Body of pancreas (tissue), 4 donors: ENCODE measurements around the gene ACTG2. TPM values are rescaled to one million over a fixed set of nuclear protein-coding genes. Genes with fewer than 3 reads are reported as not detected.
"Not testable (repeated sequence)": the region's sequence is repeated elsewhere in the genome, so short reads cannot be mapped to it uniquely, and the experiment has no call there.

ENCODE experiments used
- ATAC-seq: fragments of 150-250 bp; one replicate; pipeline ENCODE4 v1.9.1; 2016
- DNase-seq, 4 donors: peaks; one replicate each; pipeline ENCODE4 v3.0.0-alpha.2; 2019
- H3K27ac ChIP-seq, 4 donors: fragments of 200-600 bp; sonication (generic); 1 replicate in 3 of 4; 2 replicates in 1 of 4; pipeline versions ENCODE4 v1.5.1 to v1.6.1; 2016 to 2019; ENCODE audit warnings: mild to moderate bottlenecking in 1 of 4, mixed read lengths in 1 of 4, moderate library complexity in 1 of 4
- H3K27me3 ChIP-seq, 2 donors: fragments of 200-600 bp; sonication (generic); one replicate each; pipeline ENCODE4 v1.6.0; 2016; ENCODE audit warnings: mild to moderate bottlenecking in 1 of 2
- H3K36me3 ChIP-seq, 2 donors: fragments of 200-600 bp; sonication (generic); replicated peaks in 1 of 2; 2 replicates each; pipeline ENCODE4 v1.5.1; 2016; ENCODE audit warnings: low read depth in 2 of 2; ENCODE audit not compliant: insufficient read depth in 1 of 2
- H3K4me1 ChIP-seq: fragments of 200-600 bp; sonication (generic); one replicate; pipeline ENCODE4 v1.6.0; 2016
- H3K4me3 ChIP-seq, 2 donors: fragments of 200-600 bp; sonication (generic); 1 replicate in 1 of 2; 2 replicates in 1 of 2; pipeline ENCODE4 v1.5.1; 2016 to 2019
- H3K9me3 ChIP-seq, 3 donors: fragments of 200-600 bp; sonication (generic); 1 replicate in 2 of 3; 2 replicates in 1 of 3; pipeline ENCODE4 v1.5.1; 2016
- POLR2A ChIP-seq, 3 donors: fragments of 450-650 bp; IDR thresholded peaks; one replicate each; pipeline ENCODE4 v1.6.1; 2016; ENCODE audit warnings: antibody characterized with exemption in 3 of 3, mild to moderate bottlenecking in 2 of 3
- whole genome bisulfite sequencing, 2 donors: methylation state at CpG; one replicate each; pipeline ENCODE4 v1.1.5; 2017; 5-methylcytosine and 5-hydroxymethylcytosine counted together
- intact Hi-C: fragments of 100-400 bp; cut with DNase I; formaldehyde crosslinking; loops from one replicate; pipeline ENCODE4 v1.15.1; 2023
- total RNA-seq, 2 donors: library from RNA; depleted of rRNA; stranded (reverse); fragments of >200 nt; gene quantifications; one replicate each; pipeline ENCODE4 v1.1.0, GENCODE V29; 2016
- TF ChIP-seq, protein P1 (sequence below), 7 experiments: fragments of 450-650 bp in 4 of 7; fragments of 200-600 bp in 3 of 7; sonication (generic) in 3 of 7; IDR thresholded peaks; one replicate each; pipeline ENCODE4 v1.5.1; 2016 to 2019; ENCODE audit warnings: antibody characterized with exemption in 7 of 7

The ACTG2 gene
- total RNA-seq, 2 donors from 2014 or later, result 0.52 to 1.3 TPM

- WGBS, 2 donors, result 68 to 75% methylated on average over 4 of the region's 4 CpGs
- Histone ChIP-seq H3K27ac (no peak overlapping the region), H3K27me3 (no peaks in the 10 kb centered on the region), H3K4me3 (no peak overlapping the region), H3K36me3 (no peaks in the 10 kb centered on the region), H3K4me1 (peaks cover 14% of the 10 kb centered on the region), H3K9me3 (no peaks in the 10 kb centered on the region)
- ATAC-seq, result no peak
- TF ChIP-seq POLR2A (IDR thresholded peaks at IDR 0.05), result no peak
- TF ChIP-seq, protein P1, sequence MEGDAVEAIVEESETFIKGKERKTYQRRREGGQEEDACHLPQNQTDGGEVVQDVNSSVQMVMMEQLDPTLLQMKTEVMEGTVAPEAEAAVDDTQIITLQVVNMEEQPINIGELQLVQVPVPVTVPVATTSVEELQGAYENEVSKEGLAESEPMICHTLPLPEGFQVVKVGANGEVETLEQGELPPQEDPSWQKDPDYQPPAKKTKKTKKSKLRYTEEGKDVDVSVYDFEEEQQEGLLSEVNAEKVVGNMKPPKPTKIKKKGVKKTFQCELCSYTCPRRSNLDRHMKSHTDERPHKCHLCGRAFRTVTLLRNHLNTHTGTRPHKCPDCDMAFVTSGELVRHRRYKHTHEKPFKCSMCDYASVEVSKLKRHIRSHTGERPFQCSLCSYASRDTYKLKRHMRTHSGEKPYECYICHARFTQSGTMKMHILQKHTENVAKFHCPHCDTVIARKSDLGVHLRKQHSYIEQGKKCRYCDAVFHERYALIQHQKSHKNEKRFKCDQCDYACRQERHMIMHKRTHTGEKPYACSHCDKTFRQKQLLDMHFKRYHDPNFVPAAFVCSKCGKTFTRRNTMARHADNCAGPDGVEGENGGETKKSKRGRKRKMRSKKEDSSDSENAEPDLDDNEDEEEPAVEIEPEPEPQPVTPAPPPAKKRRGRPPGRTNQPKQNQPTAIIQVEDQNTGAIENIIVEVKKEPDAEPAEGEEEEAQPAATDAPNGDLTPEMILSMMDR (IDR thresholded peaks at IDR 0.05), result no peak
- no peak for DNase-seq
- intact Hi-C loops, result loop anchor here (10.0 kb wide), 1 partner anchor 48 kb away; the partner anchor contains the start of gene TET3
These were observed 44.5 kb downstream of the ACTG2 start for GRCh38 chr2:73937103-73937885.

GRCh38 chr2:73937899-73938298 lies 45.1 kb downstream of the ACTG2 start:
- no peak for DNase-seq
- no peak for TF ChIP-seq POLR2A (IDR thresholded peaks at IDR 0.05)
- TF ChIP-seq, protein P1 (IDR thresholded peaks at IDR 0.05), result no peak
- Histone ChIP-seq H3K4me3 (no peak overlapping the region), H3K27ac (no peak overlapping the region), H3K9me3 (no peaks in the 10 kb centered on the region), H3K36me3 (no peaks in the 10 kb centered on the region), H3K4me1 (peaks cover 14% of the 10 kb centered on the region), H3K27me3 (no peaks in the 10 kb centered on the region)
- intact Hi-C loops, result loop anchor here (10.0 kb wide), 1 partner anchor 47 kb away; the partner anchor contains the start of gene TET3
- ATAC-seq, result no peak

- no peak for ATAC-seq
- Histone ChIP-seq H3K9me3 (no peaks in the 10 kb centered on the region), H3K36me3 (no peaks in the 10 kb centered on the region), H3K27me3 (no peaks in the 10 kb centered on the region), H3K27ac (no peak overlapping the region), H3K4me3 (no peak overlapping the region), H3K4me1 (peaks cover 14% of the 10 kb centered on the region)
- TF ChIP-seq POLR2A (IDR thresholded peaks at IDR 0.05), result no peak
- TF ChIP-seq, protein P1 (IDR thresholded peaks at IDR 0.05), result no peak
- WGBS, 2 donors, result 48 to 63% methylated on average over 5 of the region's 5 CpGs
- intact Hi-C loops, result loop anchor here (10.0 kb wide), 1 partner anchor 46 kb away; the partner anchor contains the start of gene TET3
- no peak for DNase-seq
These were observed 46.0 kb downstream of the ACTG2 start for GRCh38 chr2:73938718-73939352.

- WGBS, 2 donors, result 55 to 76% methylated on average over 2 of the region's 2 CpGs
- Histone ChIP-seq H3K4me1 (peaks cover 14% of the 10 kb centered on the region), H3K27ac (no peak overlapping the region), H3K27me3 (no peaks in the 10 kb centered on the region), H3K36me3 (no peaks in the 10 kb centered on the region), H3K9me3 (no peaks in the 10 kb centered on the region), H3K4me3 (no peak overlapping the region)
- peak; percentile 28 to 43 (median 34) for DNase-seq
- ATAC-seq, result peak; percentile 48
- TF ChIP-seq, protein P1 (IDR thresholded peaks at IDR 0.05), result peak in 3 of 7 experiments; percentile 23 to 36 (median 33)
- no peak for TF ChIP-seq POLR2A (IDR thresholded peaks at IDR 0.05)
- intact Hi-C loops, result loop anchor here (10.0 kb wide), 1 partner anchor 45 kb away; the partner anchor contains the start of gene TET3
These were observed 46.6 kb downstream of the ACTG2 start for GRCh38 chr2:73939419-73939818.

DNA sequence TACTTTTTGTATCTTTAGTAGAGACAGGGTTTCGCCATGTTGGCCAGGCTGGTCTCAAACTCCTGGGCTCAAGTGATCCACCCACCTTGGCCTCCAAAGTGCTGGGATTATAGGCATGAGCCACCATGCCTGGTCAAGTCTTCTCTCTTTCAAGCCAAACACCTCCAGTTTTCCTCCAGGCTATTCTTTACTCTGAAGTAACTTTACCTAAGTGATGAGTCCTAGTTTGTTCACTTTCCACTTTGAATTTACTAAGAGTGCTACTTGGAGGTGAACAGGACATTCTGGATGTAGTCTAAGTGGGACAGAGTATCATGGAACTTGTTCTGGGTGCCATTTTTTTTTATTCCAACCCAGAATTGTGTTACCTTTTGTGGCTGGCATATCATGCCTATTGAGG lies 47.3 kb downstream of the ACTG2 start:
- DNase-seq, ATAC-seq, H3K9me3 ChIP-seq, H3K4me3 ChIP-seq, H3K27ac ChIP-seq, intact Hi-C loops, H3K27me3 ChIP-seq, H3K36me3 ChIP-seq: not testable (repeated sequence)
- H3K4me1 ChIP-seq, result peaks cover 10% of the 10 kb centered on the region
- WGBS, 2 donors, result 90 to 100% methylated on average over 1 of the region's 1 CpG
